GM12892 (cell line): ENCODE results near the gene CD53.

Source experiments
- POLR2A ChIP-seq: IDR thresholded peaks from 2 replicates; pipeline ENCODE4 v1.6.1; 2011; ENCODE audit warnings: low read depth, low read length, control low read depth
- POLR2AphosphoS5 ChIP-seq: IDR thresholded peaks from 2 replicates; pipeline ENCODE4 v1.6.1; 2011; ENCODE audit warnings: low read depth, low read length, control low read depth

GRCh38 chr1:110875216-110875731 lies 2.3 kb downstream of the CD53 start:
- TF ChIP-seq POLR2AphosphoS5 (peak; percentile 57; the same call in 1 of the 2 replicates), POLR2A (peak; percentile 48; the same call in 1 of the 2 replicates)
